HG03378 (cell line): ENCODE results near the gene CLASP1.
"Not testable (repeated sequence)": the region's sequence is repeated elsewhere in the genome, so short reads cannot be mapped to it uniquely, and the experiment has no call there.

Source experiments
- ATAC-seq: cut with Tn5 transposase; IDR thresholded peaks from one replicate; pipeline ENCODE4 v1.9.1; 2021; ENCODE audit warnings: mild to moderate bottlenecking, moderate library complexity; ENCODE audit not compliant: unreplicated experiment

CLASP1 gene

GRCh38 chr2:121387591-121388325, 261.5 kb downstream of the CLASP1 start:
- ATAC-seq: no peak

DNA sequence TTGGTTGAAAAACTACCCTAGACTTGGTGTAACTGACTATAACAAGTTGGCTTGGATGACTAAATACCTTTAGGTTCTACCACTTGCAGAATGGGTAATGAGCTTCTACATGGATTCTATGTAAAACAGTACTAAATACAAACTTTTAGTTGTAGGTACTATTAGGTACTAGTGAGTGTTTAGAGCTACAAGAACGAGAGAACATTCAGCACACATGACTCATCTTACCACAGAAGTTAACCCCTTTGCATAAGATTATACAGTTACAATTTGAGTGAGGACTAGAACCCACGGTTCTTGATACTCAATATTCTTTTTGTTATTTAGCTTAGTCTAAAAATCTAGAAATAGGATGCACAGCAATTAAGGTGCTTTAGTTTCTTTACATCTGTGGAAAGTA, 262.6 kb downstream of the CLASP1 start:
- ATAC-seq: no peak

DNA sequence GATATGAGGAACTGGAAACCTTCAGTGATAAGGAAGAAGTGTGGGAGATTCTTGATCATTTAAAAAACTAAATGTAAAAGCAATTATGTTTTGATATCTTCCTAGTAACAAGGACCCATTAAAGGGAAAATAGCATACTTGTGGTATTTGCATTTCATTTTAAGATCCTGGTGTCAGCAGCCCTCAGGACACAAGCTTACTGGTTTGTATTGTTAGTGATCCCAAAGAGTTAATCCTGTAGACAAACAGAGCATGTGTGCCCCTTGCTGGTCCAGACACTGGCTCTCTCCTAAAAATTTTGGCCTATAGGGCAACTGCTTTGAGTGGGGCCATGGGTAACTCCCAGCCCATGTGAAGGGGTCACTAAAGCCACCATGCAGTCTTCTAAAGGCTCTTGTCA, 263.2 kb downstream of the CLASP1 start:
- ATAC-seq: no peak

DNA sequence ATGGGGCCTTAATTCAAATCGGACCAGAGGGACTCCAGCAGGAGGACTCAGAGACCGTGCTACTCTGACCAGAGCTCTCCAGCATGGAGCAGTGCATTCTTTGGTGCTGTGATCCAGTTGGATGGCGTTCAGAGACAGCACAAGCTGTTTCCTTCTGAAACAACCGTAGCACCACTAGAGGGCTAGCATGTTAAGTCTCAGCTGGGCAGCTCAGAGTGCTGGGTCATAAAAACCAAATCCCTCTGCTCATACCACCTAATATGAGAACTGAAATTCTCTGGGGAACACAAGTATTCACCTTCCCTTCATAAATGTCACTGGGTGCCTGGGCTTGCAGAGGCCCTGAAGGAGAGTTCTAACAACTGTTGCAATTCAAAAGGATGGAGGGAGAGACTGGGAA, 266.5 kb downstream of the CLASP1 start:
- ATAC-seq: no peak

- ATAC-seq: no peak
Observed at GRCh38 chr2:121377646-121378045, 271.6 kb downstream of the CLASP1 start.

DNA sequence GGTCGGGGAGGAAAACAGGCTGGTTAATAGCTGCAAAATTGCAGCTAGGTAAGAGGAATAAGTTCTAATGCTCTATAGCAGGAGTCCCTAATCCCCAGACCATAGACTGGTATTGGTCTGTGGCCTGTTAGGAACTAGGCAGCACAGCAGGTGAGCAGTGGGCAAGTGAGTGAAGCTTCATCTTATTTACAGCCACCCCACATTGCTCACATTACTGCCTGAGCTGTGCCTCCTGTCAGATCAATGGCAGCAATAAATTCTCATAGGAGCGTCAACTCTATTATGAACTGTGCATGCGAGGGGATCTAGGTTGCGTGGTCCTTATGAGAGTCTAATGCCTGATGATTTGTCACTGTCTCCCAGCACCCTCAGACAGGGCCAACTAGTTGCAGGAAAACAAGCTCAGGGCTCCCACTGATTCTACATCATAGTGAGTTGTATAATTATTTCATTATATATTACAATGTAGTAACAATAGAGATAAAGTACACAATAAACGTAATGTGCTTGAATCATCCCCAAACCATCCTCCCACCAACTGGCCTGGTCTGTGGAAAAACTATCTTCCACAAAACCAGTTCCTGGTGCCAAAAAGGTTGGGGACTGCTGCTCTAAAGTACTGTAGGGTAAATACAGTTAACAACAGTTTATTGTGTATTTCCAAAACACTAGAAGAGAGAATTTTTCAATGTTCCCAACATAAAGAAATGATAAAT, 272.6 kb downstream of the CLASP1 start:
- ATAC-seq: no peak

GRCh38 chr2:121375621-121376159, 273.6 kb downstream of the CLASP1 start:
- no peak for ATAC-seq

DNA sequence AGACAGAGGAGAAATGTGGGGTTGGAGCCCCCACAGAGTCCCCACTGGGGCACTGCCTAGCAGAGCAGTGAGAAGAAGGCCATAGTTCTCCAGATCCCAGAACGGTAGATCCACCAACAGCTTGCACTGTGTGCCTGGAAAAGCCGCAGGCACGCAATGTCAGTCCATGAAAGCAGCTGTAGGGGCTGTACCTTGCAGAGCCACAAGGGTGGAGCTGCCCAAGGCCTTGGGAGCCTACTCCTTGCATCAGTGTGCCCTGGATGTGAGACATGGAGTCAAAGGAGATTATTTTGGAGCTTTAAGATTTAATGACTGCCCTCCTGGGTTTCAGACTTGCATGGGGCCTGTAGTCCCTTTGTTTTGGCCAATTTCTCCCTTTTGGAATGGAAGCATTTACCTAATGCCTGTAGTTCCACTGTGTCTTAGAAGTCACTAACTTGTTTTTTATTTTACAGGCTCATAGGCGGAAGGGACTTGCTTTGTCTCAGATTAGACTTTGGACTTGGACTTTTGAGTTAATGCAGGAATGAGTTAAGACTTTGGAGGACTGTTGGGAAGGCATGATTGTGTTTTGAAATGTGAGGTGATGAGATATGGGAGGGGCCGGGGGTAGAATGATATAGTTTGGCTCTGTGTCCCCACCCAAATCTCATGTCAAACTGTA, 274.7 kb downstream of the CLASP1 start:
- ATAC-seq: not testable (repeated sequence)

DNA sequence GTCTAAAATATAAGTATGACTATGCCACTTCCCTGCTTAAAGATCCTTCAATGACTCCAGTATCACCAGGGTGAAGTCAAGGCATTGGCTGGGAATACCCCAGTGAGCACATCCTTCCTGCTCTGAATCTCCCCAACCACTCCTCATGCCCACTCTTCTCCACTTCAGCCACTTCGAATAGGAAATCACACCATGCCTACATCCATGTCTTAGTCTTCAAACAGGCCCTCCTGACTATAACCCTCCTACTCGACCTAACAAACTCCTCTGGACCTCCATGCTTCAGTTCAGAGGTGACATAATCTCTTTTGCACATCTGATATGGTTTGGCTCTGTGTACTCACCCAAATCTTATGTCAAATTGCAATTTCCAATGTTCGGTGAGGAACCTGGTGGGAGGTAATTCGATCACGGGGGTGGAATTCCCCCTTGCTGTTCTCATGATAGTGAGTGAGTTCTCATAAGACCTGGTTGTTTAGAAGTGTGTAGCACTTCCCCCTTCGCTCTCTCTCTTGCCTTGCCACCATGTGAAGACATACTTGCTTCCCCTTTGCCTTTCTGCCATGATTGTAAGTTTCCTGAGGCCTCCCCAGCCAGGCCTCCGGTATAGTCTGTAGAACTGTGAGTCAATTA, 276.4 kb downstream of the CLASP1 start:
- ATAC-seq: peak; percentile 62

DNA sequence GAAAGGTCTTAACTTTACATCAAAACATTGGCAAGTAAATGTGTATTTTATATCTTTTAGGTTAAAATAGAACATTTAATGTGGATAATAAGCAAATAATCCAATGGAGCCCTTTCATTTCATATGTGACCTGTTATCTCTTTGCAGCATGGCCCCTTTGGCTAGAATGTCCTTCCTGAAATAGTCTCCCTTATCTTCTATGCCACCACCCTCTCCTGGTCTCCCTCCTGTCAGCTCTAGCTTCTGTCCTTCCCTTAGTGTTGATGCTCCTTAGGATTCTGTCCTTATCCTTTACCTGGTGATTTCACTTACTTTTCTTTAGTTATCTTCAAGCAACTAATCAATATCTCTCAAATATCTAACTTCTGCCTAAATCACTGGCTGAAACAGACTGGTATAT, 277.2 kb downstream of the CLASP1 start:
- ATAC-seq: no peak

- ATAC-seq: no peak
Observed at GRCh38 chr2:121368836-121369235, 280.4 kb downstream of the CLASP1 start.

GRCh38 chr2:121368155-121368554, 281.1 kb downstream of the CLASP1 start:
- ATAC-seq: no peak

GRCh38 chr2:121367246-121367900, 281.9 kb downstream of the CLASP1 start:
- ATAC-seq: no peak

GRCh38 chr2:121366040-121366439, 283.2 kb downstream of the CLASP1 start:
- ATAC-seq: no peak

- no peak for ATAC-seq
Observed at GRCh38 chr2:121365061-121365460, 284.2 kb downstream of the CLASP1 start.

- no peak for ATAC-seq
Observed at GRCh38 chr2:121363632-121364420, 285.4 kb downstream of the CLASP1 start.

DNA sequence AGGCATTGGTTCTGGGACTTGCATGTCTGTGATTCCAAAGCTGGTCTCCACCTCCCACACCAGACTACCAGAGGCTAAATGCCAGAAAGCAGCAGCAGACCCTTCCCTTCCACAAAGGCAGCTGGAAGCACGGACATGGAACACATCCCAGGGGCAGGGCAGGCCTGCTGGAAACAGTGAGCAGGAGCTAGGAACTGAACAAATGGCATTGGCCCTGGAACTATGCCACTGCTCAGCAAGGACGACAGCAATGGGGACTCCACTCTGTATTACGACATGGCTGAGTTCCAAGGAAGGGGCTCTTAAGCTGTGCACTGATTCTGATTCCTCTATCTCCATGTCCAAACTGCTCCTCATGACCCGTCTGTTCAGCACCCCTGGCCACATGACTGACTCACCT, 286.5 kb downstream of the CLASP1 start:
- ATAC-seq: no peak

GRCh38 chr2:121362226-121362625, 287.0 kb downstream of the CLASP1 start:
- ATAC-seq: no peak

- ATAC-seq: no peak
Observed at GRCh38 chr2:121360566-121361300, 288.5 kb downstream of the CLASP1 start.
